OCI-LY7 (cell line): ENCODE measurements around the gene PRDM10.

ENCODE experiments used
- EZH2phosphoT487 ChIP-seq: fragments of 200-600 bp; sonication (generic); IDR thresholded peaks from 2 replicates; pipeline ENCODE4 v1.6.1; 2018; ENCODE audit warnings: low read depth, borderline replicate concordance, mild to moderate bottlenecking, mixed run types, antibody characterized with exemption, low read length, moderate library complexity, mixed read lengths
- TF ChIP-seq, protein P1 (sequence below): fragments of 200-600 bp; sonication (generic); conservative IDR thresholded peaks from 2 replicates; pipeline ENCODE4 v1.5.1; 2014; ENCODE audit warnings: mild to moderate bottlenecking, antibody characterized with exemption, low read length, moderate library complexity, mixed read lengths

GRCh38 chr11:129932381-129933067, 70.1 kb downstream of the PRDM10 start:
- TF ChIP-seq, protein P1, sequence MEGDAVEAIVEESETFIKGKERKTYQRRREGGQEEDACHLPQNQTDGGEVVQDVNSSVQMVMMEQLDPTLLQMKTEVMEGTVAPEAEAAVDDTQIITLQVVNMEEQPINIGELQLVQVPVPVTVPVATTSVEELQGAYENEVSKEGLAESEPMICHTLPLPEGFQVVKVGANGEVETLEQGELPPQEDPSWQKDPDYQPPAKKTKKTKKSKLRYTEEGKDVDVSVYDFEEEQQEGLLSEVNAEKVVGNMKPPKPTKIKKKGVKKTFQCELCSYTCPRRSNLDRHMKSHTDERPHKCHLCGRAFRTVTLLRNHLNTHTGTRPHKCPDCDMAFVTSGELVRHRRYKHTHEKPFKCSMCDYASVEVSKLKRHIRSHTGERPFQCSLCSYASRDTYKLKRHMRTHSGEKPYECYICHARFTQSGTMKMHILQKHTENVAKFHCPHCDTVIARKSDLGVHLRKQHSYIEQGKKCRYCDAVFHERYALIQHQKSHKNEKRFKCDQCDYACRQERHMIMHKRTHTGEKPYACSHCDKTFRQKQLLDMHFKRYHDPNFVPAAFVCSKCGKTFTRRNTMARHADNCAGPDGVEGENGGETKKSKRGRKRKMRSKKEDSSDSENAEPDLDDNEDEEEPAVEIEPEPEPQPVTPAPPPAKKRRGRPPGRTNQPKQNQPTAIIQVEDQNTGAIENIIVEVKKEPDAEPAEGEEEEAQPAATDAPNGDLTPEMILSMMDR, result no peak
- no peak for TF ChIP-seq EZH2phosphoT487
